ENCODE results near the gene HYAL3.

HYAL3 gene

GRCh38 chr3:50327943-50328691, 28.9 kb upstream of the HYAL3 start, which contains the start of gene TUSC2:
TUSC2 (minus strand) TSS chr3:50328223; CDS start chr3:50328099, 124 bp downstream.
- DNase-seq (ENCODE audit: insufficient read length, low spot score) (peak; percentile 100), FAIRE-seq (no peak)
- TF ChIP-seq CTCF (IDR thresholded peaks at IDR 0.05; ENCODE audit: insufficient read depth, missing control alignments): no peak

- DNase-seq (ENCODE audit: insufficient read length, low spot score) (no peak), FAIRE-seq (no peak)
- TF ChIP-seq CTCF (IDR thresholded peaks at IDR 0.05; ENCODE audit: insufficient read depth, missing control alignments): no peak
These were observed 27.9 kb upstream of the HYAL3 start for GRCh38 chr3:50327129-50327528.

GRCh38 chr3:50326182-50326541, 27.0 kb upstream of the HYAL3 start:
- FAIRE-seq: no peak
- no peak for DNase-seq (ENCODE audit: insufficient read length, low spot score)
- no peak for TF ChIP-seq CTCF (IDR thresholded peaks at IDR 0.05; ENCODE audit: insufficient read depth, missing control alignments)

- no peak for DNase-seq (ENCODE audit: insufficient read length, low spot score)
- TF ChIP-seq CTCF (IDR thresholded peaks at IDR 0.05; ENCODE audit: insufficient read depth, missing control alignments): no peak
- FAIRE-seq: no peak
These were observed 26.4 kb upstream of the HYAL3 start for GRCh38 chr3:50325497-50326181.

- FAIRE-seq (no peak), DNase-seq (ENCODE audit: insufficient read length, low spot score) (no peak)
- no peak for TF ChIP-seq CTCF (IDR thresholded peaks at IDR 0.05; ENCODE audit: insufficient read depth, missing control alignments)
These were observed 25.9 kb upstream of the HYAL3 start for GRCh38 chr3:50325113-50325480.

- no peak for FAIRE-seq
These were observed 25.3 kb upstream of the HYAL3 start for GRCh38 chr3:50324351-50325112.

More at GRCh38 chr3:50324351-50325112, 25.3 kb upstream of the HYAL3 start:
- TF ChIP-seq CTCF (IDR thresholded peaks at IDR 0.05; ENCODE audit: insufficient read depth, missing control alignments): peak; percentile 68
- DNase-seq (ENCODE audit: insufficient read length, low spot score): peak; percentile 77
